ENCODE results near the gene ACIN1.

The ACIN1 gene

DNA sequence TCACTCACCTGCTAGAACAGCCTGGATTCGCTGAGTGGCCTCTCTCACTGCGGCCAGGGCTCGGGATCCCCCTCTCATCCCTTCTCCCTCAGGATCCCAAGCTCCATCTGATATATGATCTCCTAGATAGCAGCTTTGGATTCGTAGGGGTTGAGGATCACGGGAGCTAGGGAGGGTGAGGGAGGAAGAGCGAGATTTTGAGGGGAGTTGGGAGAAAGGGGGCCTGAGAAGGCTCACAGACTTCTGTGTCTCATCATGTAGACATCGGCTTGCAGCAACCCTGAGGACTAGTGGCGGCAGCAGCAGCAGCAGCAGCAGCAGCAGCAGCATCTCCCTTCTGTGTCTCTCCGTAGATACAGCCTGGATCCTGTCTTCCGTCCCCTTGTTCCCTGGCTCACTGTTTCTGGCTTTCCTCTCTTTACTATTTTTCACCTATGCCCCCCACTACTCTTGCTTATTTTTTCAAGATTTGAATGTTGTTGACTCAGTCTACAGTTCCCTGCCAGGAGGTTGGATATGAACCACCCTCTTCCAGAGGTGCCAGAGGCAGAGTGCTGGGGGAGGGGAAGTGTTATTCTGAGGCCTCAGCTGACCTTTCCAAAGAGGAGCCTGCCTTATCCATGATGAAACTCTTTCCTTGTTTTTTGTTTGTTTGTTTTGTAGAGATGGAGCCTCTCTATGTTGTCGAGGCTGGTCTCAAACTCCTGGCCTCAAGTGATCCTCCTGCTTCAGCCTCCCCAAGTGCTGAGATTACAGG, 9.8 kb upstream of the ACIN1 start, which contains the start of gene CIROP:
Gene CIROP, minus strand, starts transcription at position 399 of the 757 bp plus-strand sequence. Its CDS starts 69 bp downstream, at position 330.
- no peak for DNase-seq (ENCODE audit: low spot score)

DNA sequence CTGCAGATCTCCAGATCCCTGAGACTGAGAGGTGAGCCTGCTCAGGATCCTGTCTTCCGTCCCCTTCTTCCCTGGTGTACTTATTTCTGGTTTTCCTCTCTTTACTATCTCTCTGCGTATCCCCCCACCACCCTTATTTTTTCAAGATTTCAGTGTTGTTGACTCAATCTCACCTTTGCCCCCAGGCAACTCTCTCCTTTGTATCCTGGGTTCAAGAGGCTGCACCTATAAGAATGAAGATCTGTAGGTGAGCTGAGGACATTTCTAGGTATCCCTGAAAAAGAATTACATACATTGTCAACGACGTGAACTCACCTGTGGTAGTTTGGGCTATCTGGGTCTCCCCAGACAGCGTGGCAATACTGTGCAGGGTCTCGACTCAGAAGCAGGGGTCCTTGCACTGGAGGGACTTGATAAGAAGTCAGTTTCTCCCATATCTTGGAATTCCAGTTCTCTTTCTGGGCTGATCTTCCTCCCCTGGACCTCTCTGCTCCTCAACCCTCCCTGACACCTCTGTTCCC, 9.2 kb upstream of the ACIN1 start:
- DNase-seq (ENCODE audit: low spot score), result no peak

DNA sequence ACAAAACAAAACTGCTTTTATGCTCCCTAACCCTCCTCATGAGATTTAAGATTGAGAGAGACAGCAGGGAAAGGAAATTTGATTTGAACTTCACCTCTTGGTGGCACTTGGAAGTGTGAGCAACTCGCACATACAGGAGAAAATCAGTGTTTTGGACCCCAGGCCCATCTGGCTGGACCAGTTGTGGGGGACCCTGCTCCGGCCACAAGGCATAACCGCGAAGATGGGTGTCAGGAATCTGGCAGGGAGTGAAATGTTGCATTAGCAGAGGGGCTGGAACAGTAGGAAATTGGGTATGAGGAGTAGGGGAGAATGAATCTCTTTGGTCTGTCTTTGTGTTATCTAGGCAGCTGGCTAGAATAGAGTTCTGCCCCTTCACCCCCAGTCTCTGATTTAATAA, 8.6 kb upstream of the ACIN1 start:
- no peak for DNase-seq (ENCODE audit: low spot score)

DNA sequence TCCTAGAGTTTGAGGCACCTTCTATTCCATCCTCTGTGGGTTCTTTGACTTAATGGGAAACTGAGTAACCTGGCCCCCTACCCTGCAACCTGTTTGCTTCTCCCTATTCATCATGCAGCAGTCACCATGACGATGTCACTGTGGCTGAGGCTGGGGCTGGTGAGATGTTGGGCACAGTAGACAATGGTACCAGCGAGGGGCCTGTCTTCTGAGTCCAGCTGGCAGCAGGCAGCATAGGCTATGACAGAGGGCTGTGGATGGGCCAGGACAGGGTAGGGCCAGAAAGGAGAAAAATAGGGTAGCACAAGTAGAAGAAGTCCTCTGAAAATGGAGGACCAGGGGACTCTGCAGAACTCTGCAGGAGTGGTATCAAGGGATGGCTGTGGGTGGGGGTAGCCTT, 7.9 kb upstream of the ACIN1 start:
- no peak for DNase-seq (ENCODE audit: low spot score)

DNA sequence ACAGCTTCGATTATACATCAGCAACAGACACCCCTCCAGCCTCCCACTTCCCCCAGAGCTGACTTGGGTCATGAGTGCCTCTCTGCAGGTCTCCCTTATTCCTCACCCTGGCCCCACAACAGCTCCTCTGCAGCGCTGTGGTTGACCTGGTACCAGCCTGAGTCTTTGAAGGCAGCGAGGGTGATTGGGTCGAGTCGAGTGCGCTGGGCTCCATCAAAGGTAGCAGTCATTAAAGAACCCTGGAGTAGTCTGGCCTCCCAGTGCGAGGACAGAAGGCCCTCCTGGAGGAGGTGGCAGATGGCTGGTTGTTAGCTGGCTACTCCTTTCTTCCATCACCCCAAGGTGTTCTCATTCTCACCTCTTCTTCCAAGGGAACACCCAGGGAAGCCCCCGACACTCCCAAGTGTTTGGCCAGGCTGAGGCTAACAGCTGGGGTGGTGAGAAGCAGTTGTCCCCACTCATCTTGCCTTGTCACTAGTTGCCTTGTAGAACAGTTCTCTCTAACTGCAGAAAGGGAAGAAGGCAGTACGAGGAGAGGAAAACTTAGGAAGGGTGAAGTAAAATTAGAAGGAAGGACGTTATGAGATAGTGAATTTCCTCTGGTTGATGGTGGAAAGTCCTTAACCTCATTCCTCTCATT, 7.2 kb upstream of the ACIN1 start:
- no peak for DNase-seq (ENCODE audit: low spot score)

DNA sequence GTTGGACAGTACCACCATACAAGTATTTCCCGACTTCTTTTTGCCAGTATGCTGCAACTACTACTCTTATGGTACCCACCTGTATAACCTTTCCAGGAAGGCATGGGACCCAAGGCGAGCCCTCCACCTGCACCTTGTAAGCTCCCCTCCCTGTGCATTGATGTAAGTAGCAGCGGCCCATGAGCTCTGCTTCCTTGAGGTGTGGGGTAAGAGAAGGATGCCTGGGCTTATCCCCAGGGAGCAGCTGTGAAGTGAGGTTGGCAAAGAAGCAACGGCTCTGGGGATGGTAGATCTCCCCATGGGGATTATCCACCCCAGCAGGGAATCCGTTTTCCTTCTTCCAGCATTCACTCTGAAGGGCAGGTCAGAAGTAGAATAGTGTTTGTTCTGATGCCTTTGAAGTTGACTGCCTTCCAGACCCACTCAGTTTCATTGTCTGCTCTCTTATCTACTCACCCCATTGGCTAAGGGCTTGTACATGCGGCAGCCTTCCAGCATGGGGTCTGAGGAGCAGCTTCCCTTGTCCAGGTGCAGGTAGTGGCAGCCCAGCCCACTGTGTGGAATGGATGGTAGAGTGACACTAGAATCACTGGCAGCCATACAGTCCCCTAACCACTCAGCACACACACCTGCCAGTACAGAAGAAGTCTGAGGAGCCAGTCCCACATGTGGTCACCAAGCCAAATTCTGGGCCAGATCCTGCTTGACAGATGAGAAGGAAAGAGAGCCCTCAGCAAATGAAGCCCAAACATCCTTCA, 6.5 kb upstream of the ACIN1 start:
- no peak for DNase-seq (ENCODE audit: low spot score)

DNA sequence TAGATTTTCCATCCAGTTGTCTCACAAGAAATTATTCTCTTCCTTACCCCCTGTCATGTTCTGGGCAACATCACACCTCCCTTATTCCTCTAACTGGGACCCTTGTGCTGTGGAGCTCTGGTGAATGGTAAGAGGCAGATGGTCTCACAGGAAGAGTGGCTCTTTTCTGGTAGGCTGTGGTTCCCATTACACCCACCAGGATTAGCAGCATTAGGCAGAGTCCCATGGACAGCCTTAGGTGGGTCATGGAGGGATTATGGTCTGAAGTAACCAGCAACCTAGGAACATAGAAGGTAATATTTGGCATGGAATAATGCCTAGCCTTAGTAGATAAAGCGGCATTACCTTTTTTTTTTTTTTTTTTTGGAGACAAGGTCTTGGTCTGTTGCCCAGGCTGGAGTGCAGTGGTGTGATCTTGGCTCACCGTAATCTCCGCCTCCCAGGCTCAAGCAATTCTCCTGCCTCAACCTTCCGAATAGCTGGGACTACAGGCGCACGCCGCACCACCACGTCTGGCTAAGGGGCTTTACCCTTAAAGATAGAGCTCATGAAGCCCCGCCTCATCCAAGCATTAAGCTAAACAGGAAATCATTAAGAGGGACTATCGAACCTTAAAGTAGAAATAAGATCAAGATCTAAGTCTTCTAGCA, 4.4 kb upstream of the ACIN1 start:
- no peak for DNase-seq (ENCODE audit: low spot score)

DNA sequence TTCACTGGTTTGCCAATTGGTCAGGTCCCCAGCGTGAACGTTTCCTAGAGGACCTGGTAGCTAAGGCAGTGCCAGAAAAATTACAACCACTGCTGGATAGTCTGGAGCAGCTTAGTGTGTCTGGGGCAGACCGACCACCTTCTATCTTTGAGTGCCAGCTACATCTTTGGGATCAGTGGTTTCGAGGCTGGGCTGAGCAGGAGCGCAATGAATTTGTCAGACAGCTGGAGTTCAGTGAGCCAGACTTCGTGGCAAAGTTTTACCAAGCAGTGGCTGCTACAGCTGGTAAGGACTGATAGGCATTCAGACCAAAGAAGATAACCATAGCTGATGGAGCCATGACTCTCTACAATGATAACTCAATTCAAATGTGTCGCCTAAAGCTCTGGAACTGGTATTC, 2.9 kb upstream of the ACIN1 start:
- DNase-seq (ENCODE audit: low spot score), result no peak

DNA sequence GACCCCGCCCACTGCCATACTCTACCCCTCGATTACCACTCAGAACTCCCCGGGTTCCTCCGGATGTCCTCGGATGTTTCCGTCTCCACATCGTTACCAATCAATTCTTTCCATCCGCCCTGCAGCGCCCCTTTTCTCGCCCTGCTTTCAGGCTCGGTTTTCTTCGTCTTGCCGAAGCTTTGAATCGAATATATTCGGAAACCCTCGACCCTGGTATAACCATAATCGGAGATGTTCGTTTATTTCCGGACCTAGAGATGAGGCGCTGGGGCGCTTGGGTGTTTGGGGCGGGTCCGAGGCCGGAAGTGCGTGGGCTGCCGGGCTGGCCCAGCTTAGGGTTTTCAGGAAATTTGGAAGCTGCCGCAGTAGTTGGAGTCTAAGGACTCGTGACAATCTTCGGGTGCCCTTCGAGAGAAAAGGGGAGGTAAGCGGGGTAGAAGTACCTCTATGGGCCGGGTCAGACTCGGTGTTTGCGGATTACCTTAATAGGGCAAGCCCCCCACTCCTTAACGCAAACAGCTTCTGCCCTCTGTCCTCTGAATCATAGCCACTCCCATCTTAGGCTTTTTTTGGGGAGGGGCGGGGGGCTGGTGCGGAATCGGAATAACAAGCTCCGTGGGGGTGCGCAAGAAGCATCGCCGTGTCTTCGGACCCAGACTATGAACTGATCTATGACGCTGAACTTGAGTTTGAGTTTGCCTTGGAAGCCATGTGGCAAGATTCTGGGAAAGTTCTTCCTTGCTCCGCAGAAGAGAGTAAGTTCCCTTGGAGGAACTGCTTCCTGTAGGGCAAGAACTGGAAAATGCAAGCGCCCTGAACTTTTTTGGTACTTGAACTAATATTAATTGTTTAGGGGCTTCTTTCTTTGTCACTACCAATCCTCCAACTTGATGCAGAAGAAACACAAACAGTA, 516 bp upstream of the ACIN1 start, which contains the start of gene C14orf119:
Gene C14orf119, plus strand, starts transcription at position 310 of the 913 bp plus-strand sequence. CDS start 2,154 bp downstream, outside the sequence.
- peak; percentile 100 for DNase-seq (ENCODE audit: low spot score)

DNA sequence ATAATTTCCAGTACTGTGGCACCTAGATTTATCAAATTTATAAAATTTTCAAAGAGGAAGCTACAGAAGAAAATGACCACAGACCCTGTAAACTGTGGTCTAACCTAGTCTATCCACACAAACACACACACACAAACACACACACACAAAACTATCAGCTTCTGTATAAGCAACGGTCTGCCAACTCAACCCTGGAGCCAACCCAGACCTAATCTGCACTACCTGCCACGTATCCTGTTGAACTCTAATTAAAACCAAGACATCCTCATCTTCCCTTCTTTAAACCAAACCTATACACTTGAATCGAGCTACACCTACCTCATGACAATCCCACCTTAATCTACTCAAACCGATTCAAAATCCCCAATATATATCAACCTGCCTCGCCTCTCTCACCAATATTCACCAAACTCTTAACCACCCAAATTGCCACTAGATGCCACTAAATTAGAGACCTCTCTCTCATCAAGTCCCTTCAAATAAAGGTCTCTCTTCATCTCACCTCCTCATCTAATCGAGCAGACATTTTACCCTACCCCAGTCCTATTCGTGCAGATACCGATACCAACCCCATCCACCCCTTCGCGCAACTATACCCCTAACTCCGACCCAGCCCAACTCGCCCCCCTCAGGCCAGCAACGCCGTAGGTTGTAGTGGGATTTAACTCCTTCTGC, 808 bp downstream of the ACIN1 start:
- no peak for DNase-seq (ENCODE audit: low spot score)

DNA sequence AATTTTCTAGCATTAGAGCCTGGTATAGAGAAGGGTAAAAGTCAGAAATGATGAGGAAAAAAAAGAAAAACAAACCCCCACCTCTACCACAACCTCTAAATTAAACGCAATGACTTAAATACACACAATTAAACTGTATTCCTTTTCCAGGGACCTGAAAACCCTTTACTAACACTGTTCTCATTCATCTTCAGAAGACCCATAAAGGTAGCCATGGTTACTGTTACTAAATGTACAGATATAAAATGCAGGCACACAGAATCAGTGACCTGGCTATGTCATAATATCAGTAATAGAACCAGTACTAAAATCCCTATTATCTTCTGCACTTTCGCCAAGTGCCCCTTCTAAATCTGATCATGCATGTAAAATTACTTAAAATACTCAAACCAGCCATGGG, 1.4 kb downstream of the ACIN1 start:
- no peak for DNase-seq (ENCODE audit: low spot score)

DNA sequence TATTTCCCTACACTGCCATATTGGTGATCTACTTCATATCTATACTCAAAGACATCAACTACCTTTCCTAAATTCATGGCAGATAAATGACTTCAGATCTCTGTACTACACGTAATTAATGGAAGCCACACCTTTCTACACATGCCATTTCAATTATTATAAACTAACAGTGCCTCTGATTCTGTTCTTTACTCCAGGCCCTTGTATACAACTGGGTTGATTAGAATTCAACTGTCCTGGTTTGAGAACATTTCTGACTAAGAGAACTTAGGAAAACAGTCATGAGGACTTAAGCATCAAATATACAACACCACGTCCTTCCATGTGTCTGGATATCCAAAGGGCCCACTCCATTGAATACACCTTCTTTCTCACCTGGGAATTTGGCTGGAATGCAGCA, 1.8 kb downstream of the ACIN1 start:
- no peak for DNase-seq (ENCODE audit: low spot score)

DNA sequence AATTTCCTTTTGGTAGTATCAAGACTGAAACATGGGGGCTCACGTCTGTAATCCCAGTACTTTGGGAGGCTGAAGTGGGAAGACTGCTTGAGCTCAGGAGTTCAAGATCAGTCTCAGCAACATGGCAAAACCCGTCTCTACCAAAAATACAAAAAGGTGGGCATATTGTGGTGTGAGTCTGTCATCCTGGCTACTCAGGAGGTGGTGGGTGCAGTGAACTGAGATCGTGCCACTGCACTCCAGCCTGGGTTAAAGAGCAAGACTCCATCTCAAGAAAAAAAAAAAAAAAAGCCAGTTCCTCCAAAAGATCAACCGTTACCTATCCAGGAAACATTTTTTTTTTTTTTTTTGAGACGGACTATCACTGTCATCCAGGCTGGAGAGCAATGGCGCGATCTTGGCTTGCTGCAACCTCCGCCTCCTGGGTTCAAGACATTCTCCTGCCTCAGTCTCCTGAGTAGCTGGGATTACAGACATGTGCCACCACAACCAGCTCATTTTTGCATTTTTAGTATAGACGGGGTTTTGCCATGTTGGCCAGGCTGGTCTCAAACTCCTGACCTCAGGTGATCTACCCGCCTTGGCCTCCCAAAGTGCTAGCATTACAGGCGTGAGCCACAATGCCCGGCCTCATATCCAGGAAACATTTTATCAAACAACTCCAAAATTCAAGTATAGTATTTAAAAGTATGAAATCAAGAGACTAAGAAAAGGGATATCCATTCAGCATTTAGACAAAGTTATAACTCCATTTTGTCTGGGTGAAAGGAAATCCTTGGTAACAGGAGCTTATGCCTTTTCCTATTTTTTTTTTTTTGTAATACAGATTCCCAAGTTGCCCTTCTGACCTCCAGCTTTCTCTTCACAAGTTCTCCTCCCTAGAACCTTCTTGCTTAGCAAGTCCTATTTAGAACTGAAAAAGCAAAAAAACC, 3.4 kb downstream of the ACIN1 start:
- DNase-seq (ENCODE audit: low spot score), result no peak

DNA sequence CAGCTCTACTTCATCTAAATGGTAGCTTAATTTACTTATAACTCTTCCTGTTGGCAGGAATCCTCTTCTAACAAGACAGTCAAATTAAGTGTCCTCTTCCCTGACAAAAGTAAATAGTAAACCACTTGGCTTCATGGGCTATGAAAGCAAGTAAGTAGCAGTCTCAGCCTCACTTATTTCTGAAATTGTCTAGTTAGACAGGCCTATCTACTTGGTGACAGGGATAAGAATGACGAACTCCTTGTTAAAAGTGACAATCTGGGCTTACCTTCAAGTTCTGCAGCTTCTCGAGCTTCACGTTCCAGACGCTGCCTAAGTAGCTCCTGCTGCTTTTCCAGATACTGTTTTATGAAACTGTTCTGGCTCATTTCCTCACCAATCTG, 4.7 kb downstream of the ACIN1 start:
- no peak for DNase-seq (ENCODE audit: low spot score)

DNA sequence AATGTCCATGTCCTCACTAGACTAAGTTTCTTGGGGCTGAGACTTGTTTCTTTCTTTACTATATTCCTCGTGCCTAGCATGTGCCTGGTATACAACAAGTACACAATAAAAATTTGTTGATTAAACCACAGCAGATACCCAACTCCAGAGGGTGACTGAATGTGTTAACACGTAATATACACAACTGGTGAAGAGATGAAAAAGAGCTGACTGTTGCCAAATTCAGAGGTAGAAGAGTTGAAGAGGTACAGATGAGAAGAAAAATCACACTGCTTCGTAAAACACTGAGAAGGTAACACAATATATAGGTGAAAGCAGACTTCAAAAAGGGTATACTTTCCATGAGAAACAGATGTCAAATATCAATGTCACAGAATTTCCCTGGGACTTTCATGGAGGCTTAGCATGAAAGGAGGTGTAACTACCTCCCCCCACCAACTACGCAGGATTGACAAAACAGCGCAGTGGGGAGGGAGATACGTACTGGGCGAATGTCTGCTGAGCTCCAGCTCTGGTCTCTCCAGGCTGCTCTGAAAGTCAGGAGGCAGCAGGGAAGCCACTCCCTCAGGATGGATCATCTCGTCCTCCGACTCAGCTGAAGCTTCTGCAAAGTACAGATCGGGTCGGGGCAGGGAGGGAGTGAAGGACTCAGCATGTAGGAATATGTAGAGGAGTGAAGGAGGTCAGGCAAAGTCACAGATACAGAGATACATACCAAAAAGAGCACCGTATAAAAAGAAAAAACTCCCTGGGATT, 5.3 kb downstream of the ACIN1 start:
- DNase-seq (ENCODE audit: low spot score), result no peak

DNA sequence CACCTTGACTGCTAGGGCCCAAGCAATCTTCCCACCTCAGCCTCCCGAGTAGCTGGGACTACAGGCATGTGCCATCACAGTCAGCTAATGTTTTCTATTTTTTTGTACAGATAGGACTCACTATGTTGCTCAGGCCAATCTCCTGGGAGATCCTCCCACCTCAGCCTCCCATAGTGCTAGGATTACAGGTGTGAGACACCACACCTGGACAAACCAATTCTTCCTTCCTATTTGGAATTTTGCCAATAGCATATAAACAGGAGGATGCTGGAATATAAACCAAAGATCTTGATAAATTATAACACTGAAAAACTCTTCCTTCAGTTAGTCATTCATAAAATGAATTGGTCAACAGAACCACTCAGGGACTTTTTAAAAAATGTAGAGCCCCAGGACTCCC, 8.4 kb downstream of the ACIN1 start:
- DNase-seq (ENCODE audit: low spot score), result no peak

DNA sequence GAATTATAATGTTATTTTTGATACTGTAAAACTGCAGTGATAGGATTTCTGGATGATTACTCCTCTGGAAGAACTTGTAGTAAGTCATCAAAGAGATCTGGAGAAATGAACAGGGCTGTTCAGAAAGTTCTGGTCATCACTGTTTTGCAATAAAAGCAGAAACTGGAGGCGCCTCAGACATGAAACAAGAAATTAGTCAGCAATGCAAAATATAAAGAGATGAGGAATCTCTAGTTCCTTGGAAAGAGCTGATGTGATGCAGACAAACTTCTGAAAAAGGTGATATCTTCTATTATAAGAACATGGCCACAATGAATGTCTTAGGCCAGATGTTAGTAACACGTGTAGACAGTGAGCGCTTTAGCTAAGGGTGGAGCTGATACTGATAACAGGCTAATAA, 9.5 kb downstream of the ACIN1 start:
- no peak for DNase-seq (ENCODE audit: low spot score)

DNA sequence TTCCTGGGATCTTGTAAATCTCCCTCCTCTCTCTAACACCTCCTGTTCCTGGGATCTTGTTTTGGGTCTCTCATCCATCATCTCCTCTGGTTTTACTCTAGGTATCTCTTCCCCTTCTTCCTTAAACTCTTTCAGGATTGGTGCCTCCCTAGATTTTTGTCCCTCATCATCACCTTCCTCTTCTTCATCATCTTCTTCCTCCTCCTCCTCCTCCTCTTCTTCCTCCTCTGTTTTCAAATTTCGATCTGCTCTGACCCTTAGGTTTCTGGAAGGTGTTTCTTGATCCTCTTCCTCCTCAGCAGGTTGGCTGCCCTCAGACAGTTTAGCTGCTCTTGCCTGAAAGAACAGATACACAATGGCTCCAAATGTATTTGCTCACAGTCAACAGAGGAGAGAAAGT, 14.5 kb downstream of the ACIN1 start:
- no peak for DNase-seq (ENCODE audit: low spot score)

DNA sequence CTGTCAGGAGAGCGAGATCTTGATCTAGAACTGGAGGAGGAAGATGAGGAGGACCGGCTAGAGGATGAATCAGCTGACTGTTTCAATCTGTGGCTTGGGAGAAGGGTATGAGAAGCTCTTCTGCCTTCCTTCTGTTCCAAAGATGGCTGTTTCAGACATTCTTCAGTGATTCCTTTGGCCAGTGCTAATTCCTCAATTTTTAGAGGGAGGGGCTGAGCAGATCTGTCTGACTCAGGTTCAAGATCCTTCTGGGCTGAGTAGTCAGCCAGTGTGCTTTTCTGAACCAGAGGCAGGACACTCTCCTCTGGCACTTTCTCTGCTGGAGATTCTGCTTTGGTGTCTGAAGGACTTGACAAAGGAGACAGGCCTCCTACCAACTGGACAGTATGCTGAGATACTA, 15.2 kb downstream of the ACIN1 start:
- DNase-seq (ENCODE audit: low spot score), result no peak

All from germinal center (tissue), 1 donor.